ENCODE results near the gene LMF2.
A peak's percentile ranks its signal among the peaks of the same experiment; 100 is the strongest.

The LMF2 gene

DNA sequence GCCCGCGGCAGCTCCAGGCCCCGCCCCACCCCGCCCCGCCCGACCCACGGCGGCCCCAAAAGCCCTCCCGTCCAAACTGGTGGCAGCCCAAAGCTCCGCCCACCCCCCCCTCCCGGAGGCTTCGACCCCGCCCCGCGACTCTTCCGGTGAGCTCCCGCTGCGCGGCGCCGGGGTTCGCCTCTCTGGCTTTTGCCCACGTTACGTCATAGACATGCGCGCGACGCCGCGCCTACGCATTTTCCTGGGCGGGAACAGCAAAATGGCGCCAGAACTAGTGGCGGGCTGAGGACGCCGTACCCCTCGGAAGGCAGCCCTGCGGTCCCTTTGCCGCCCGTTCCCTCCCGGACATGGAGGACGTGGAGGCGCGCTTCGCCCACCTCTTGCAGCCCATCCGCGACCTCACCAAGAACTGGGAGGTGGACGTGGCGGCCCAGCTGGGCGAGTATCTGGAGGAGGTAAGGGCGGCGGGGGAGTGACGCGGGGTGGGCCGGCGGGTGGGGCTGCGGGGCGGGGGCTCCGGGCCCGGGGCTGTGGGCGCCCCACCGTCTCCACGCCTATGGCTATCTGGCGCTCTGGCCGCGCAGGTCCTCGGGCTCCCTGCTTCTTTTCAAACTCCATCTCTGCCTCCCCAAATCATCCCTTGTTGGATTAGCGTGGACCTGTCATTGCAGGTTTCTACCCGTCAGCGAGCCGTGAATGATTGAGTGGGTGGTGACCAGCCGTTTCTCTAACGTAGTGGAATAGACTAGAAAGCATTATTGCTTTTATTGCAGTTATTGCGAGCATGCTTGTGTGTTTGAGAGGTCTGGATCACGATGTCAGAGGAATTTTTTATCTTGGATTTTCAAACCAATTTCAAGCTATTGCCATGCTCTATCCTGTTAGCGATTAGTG, 736 bp upstream of the LMF2 start, which contains the start of gene NCAPH2 (continued):
- TF ChIP-seq KLF17 (tag by site-specific recombination; IDR thresholded peaks at IDR 0.05) (peak; percentile 99), ZNF629 (tag by site-specific recombination; IDR thresholded peaks at IDR 0.05) (peak; percentile 99), ZSCAN23 (tag by site-specific recombination; IDR thresholded peaks at IDR 0.05) (0 out of 2 replicates have a peak, but pooled peaks have one; percentile 57), ZNF610 (tag by site-specific recombination; IDR thresholded peaks at IDR 0.05; ENCODE audit: borderline replicate concordance) (no peak), KLF9 (tag by site-specific recombination; IDR thresholded peaks at IDR 0.05; ENCODE audit: low read depth) (peak; percentile 93), ZBTB26 (tag by site-specific recombination; optimal IDR thresholded peaks at IDR 0.05) (peak; percentile 94), KLF1 (tag by site-specific recombination; IDR thresholded peaks at IDR 0.05) (peak; percentile 96), ZBTB1 (tag by site-specific recombination; IDR thresholded peaks at IDR 0.05) (no peak), ZNF768 (tag by site-specific recombination; IDR thresholded peaks at IDR 0.05) (no peak), ZBTB21 (tag by site-specific recombination; IDR thresholded peaks at IDR 0.05) (peak; percentile 98), ZXDB (tag by site-specific recombination; IDR thresholded peaks at IDR 0.05) (peak; percentile 93), ZNF621 (tag by site-specific recombination; IDR thresholded peaks at IDR 0.05) (no peak)
- TF ChIP-seq, protein P1, sequence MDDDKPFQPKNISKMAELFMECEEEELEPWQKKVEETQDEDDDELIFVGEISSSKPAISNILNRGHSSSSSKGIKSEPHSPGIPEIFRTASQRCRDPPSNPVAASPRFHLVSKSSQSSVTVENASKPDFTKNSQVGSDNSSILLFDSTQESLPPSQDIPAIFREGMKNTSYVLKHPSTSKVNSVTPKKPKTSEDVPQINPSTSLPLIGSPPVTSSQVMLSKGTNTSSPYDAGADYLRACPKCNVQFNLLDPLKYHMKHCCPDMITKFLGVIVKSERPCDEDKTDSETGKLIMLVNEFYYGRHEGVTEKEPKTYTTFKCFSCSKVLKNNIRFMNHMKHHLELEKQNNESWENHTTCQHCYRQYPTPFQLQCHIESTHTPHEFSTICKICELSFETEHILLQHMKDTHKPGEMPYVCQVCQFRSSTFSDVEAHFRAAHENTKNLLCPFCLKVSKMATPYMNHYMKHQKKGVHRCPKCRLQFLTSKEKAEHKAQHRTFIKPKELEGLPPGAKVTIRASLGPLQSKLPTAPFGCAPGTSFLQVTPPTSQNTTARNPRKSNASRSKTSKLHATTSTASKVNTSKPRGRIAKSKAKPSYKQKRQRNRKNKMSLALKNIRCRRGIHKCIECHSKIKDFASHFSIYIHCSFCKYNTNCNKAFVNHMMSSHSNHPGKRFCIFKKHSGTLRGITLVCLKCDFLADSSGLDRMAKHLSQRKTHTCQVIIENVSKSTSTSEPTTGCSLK (tag by site-specific recombination; IDR thresholded peaks at IDR 0.05), result no peak

DNA sequence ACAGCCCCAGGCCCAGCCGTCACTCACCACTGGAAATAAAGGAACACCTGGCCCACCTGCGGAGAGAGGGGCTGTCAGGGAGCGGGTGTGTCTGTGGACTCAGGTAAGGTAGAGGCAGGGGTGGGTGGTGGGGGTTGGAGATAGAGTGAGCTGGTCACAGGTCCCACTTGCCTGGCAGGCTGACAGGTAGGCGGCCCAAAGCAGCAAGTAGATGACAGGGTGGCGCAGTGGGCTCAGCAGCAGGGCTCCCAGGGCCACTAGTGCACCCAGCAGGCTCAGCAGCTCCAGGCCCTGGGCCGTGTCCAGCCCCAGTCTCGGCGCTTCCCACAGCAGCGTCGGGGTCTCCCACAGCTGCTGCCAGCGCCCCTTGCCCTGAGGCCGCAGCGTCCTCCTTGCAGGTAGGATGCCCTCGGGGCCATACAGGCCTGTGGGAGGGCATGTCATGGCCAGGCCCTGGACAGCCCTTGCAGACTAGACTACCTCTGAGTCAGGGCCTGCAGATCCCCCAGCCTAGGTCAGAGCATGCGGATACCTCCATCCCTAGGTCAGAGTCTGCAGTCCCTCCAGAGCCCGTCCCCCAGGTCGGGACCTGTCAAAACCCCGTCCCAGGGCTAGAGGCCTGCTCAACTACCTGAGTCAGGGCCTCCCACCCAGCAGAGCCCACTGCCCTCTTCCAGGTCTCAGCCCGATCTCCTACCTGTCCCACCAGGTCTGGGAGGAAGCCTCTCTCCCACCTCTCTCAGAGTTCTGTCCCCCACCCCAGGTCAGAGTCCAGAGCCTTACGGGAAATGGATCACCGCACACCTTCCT, 686 bp downstream of the LMF2 start:
- ChIA-PET CTCF (interaction anchor here (0.5 to 1.6 kb wide), 2 partner anchors 9 to 11 kb away, joined by 3 to 13 read pairs; no protein-coding TSS in a partner anchor), POLR2A (interaction anchor here (0.6 to 6.0 kb wide), 5 partner anchors 8 to 56 kb away, joined by 3 to 189 read pairs (median 7); partner anchors contain the start of genes SCO2 and SYCE3)
- H3K27ac ChIP-seq (ENCODE audit: extremely low read depth, low read depth, low read length), result peak overlapping the region; percentile 94
- H3K4me3 ChIP-seq (ENCODE audit: low read depth, low read length), result peak overlapping the region; percentile 63
- peaks cover 0 to 41% of the 10 kb centered on the region in 2 experiments; a peak in 2 of 3 replicates for H3K36me3 ChIP-seq (ENCODE audit: control insufficient read depth in 2 of 2, insufficient read depth in 1 of 2, low read length in 2 of 2)
- peak; percentile 33; the same call in 1 of the 2 replicates for TF ChIP-seq ZNF704 (tag by site-specific recombination; IDR thresholded peaks at IDR 0.05)
- TF ChIP-seq EGR2 (tag by site-specific recombination; IDR thresholded peaks at IDR 0.05; ENCODE audit: low read depth), result peak; percentile 78
- TF ChIP-seq, protein P2, sequence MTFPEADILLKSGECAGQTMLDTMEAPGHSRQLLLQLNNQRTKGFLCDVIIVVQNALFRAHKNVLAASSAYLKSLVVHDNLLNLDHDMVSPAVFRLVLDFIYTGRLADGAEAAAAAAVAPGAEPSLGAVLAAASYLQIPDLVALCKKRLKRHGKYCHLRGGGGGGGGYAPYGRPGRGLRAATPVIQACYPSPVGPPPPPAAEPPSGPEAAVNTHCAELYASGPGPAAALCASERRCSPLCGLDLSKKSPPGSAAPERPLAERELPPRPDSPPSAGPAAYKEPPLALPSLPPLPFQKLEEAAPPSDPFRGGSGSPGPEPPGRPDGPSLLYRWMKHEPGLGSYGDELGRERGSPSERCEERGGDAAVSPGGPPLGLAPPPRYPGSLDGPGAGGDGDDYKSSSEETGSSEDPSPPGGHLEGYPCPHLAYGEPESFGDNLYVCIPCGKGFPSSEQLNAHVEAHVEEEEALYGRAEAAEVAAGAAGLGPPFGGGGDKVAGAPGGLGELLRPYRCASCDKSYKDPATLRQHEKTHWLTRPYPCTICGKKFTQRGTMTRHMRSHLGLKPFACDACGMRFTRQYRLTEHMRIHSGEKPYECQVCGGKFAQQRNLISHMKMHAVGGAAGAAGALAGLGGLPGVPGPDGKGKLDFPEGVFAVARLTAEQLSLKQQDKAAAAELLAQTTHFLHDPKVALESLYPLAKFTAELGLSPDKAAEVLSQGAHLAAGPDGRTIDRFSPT (tag by site-specific recombination; IDR thresholded peaks at IDR 0.05), result peak; percentile 30; the same call in 1 of the 2 replicates
- TF ChIP-seq ZNF211 (tag by site-specific recombination; IDR thresholded peaks at IDR 0.05; ENCODE audit: low read depth), result no peak
- peak; percentile 61 for TF ChIP-seq ZFHX2 (tag by site-specific recombination; conservative IDR thresholded peaks at IDR 0.05)
- TF ChIP-seq ZIC2 (tag by site-specific recombination; IDR thresholded peaks at IDR 0.05), result peak; percentile 62
- TF ChIP-seq HOXC10 (CRISPR knock-in tag; IDR thresholded peaks at IDR 0.05), result peak; percentile 24; the same call in 1 of the 2 replicates
- TF ChIP-seq KLF8 (tag by site-specific recombination; IDR thresholded peaks at IDR 0.05), result 0 out of 2 replicates have a peak, but pooled peaks have one; percentile 28
- peak; percentile 31; the same call in 1 of the 2 replicates for TF ChIP-seq ZBTB8A (tag by site-specific recombination; IDR thresholded peaks at IDR 0.05)
- TF ChIP-seq ZNF707 (tag by site-specific recombination; IDR thresholded peaks at IDR 0.05), result no peak
- TF ChIP-seq GLIS2 (tag by site-specific recombination; IDR thresholded peaks at IDR 0.05), result no peak
- TF ChIP-seq ZNF76 (tag by site-specific recombination; IDR thresholded peaks at IDR 0.05; ENCODE audit: borderline replicate concordance, low read depth), result peak; percentile 39; the same call in 1 of the 2 replicates
- H3K4me1 ChIP-seq (ENCODE audit: control insufficient read depth, insufficient read depth, low read length), result peaks cover 8% of the 10 kb centered on the region
- no peaks in the 10 kb centered on the region for H3K9me3 ChIP-seq (ENCODE audit: control insufficient read depth, insufficient read depth, low read depth, low read length)
